SHP77 treated with DMSO at 0.1 percent for 48 hours (cell line): ENCODE data around the gene OCA2.
"Not testable (repeated sequence)": the region's sequence is repeated elsewhere in the genome, so short reads cannot be mapped to it uniquely, and the experiment has no call there.

ENCODE experiments used
- DNase-seq: peaks from one replicate; lab custom pipeline; 2025; lab: John Stamatoyannopoulos, UW

Gene OCA2

DNA sequence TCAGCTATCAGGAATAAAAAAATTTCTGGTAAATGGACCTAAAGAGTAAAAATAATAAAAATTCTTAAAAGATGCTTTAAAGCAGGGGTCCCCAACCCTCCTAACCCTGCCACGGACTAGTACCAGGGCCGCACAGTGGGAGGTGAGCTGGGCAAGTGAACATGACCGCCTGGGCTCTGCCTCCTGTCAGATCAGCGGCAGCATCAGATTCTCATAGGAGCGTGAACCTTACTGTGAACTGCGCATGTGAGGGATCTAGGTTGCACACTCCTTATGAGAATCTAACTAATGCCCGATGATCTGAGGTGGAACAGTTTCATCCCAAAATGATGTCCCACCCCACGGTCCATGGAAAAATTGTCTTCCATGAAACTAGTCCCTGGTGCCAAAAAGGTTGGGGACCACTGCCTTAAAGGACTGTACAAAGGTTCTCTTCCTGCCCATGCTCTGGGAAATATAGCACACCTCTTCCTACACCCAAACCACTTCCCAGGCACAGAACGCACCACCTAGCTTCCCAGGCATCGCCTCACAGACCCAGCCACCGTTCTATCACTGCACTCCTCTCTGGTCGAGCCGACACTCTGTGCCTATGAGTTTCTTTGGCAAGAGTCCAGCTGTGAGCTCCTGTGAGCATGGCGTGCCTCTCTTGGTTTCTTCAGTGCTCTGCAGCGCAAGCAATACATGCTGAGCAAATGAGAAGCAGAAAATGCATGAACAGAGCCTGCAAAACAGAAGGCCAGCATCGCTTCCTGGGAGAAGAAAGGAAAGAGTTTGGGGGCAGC lies 104.9 kb downstream of the OCA2 start:
- no peak for DNase-seq

DNA sequence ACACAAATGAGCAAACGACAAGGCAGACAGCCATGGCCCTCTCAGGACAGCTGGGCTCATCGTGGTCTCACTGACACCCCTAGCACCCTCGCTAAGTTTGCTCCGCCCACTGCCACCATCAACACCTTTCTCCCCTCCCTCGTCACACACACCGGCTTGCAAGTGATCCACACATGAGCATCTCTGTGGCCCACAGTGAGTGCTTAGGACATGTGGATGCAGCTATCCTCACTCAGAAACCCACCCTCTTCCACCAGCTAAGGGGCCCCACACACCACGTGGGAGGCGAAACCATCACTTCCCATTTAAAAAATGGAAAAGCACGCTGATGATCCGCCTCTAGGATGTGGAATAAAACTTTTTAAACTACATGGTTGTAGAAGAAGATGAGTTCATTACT lies 105.6 kb downstream of the OCA2 start:
- DNase-seq, result no peak

- DNase-seq, result no peak
Observed at GRCh38 chr15:27990521-27991515, 108.3 kb downstream of the OCA2 start.

- no peak for DNase-seq
Observed at GRCh38 chr15:27989838-27990237, 109.3 kb downstream of the OCA2 start.

GRCh38 chr15:27989427-27989826 lies 109.7 kb downstream of the OCA2 start:
- DNase-seq, result no peak

DNA sequence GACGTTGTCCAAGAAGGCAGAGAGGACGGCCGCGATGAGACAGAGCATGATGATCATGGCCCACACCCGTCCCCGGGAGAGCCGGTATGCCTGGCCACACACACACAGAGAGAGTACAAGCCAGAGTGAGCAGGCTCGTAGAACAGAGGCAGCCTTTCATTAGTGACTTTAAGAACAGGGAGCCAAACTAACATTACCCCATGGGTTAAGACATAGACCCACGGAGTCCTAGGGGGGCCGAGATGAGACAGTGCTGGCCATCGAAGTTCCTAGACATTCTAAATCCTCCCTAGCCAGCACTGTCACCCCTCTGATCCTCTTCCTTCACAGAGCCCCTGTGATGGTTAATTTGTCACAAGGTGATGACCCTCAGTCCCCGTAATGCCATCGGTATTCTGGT lies 114.0 kb downstream of the OCA2 start:
- DNase-seq, result no peak

DNA sequence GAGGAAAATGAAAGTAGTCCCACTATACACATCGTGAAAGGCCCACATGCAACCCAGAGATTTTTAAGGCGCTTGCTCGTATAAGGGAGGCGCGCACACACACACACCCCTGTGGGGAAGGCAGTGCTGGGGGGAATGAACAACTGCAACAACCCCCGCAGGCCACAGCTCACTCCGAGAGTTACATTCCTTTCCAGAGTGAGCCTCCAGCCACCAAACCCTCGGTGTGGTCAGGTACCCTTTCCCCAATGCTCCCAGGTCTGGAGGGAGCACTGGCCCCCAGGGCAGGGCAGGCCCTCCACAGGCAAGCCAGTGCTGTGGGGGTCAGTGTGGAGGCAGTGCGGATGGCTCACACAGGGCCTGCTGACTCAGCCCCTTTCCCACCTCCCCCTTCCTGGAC lies 115.6 kb downstream of the OCA2 start:
- DNase-seq, result no peak

- DNase-seq, result no peak
Observed at GRCh38 chr15:27977696-27978095, 121.4 kb downstream of the OCA2 start.

- no peak for DNase-seq
Observed at GRCh38 chr15:27973886-27974285, 125.2 kb downstream of the OCA2 start.

GRCh38 chr15:27970661-27971392 lies 128.3 kb downstream of the OCA2 start:
- DNase-seq, result no peak

- DNase-seq, result no peak
Observed at GRCh38 chr15:27967541-27967940, 131.6 kb downstream of the OCA2 start.

DNA sequence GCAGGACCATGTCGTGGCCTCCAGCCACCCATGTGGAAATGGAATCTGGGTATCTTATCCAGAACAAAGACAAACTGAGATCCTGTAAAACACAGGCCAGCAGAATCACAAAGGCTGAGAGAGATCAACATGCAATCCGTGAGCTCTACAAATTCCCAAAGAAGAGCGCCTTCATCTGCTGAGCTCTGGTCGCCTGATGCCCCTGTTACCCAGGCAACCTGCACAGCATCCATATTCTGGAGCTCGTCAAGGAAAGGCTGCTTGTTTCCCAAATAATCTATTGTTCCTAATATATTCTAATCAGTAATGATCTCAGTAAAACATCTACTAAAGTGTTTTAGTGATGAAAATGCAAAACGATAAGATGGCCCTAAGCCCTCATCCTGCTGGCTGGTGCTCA lies 133.6 kb downstream of the OCA2 start:
- DNase-seq, result no peak

DNA sequence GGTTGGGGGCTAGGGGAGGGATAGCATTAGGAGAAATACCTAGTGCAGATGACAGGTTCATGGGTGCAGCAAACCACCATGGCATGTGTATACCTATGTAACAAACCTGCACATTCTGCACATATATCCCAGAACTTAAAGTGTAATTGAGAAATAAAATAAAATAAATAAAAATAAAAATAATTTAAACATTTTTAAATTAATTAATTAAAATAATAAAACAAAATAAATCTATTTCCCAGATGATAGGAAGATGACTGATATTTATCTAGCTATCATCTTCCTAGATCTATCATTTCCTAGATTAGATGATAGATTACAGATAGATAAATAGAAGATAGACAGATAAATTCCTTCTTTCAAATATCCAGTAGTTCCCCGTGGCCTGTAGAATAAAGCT lies 137.3 kb downstream of the OCA2 start:
- DNase-seq, result no peak

DNA sequence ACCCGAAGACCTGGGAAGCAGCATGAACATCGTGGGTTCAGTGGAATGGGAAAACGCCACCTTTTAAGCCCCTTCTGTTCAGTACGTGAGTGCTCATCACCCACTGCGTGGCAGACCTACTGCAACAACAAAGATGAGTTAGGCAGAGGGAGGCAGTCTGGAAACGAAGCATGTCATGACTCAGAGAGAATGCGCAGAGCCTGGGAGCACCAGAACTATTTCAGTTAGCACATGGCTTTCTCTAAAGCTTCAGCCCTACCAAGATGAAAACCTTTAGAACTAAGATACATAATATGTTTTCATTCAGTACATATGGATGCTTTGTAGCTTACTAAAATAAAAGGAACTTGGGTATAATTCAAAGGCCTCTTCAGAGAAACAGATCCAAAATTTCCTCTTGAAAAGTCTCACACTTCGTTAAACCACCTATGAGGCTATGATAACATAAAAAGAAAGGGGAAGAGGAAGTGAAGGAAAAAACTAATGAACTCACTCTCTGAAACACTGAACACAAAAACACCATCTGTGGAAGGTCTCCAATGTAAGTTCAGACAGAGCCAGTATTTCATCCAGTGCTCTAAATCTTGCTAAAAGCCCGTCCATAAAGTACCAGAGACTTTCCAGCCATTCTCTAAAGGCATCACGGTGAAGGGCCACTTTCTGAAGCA lies 140.1 kb downstream of the OCA2 start:
- no peak for DNase-seq

DNA sequence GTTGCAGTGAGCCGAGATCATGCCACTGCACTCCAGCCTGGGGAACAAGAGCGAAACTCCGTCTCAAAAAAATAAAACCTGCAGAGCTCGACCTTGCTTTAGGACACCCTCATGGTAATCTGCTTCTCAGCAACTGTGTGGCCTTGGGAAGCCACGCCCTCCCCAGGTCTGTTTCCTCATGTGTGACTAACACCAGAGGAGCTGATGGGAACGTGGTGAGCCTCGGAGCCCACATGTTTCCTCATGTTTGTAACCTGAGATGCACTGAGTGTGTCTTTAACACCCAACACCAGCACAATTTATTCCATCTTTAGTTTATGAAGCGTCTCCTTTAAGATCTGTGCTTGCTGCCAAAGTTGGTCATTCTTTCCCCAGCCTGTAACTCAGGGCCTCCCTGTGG lies 142.8 kb downstream of the OCA2 start:
- no peak for DNase-seq

- DNase-seq, result no peak
Observed at GRCh38 chr15:27955087-27955486, 144.0 kb downstream of the OCA2 start.

- not testable (repeated sequence) for DNase-seq
Observed at GRCh38 chr15:27952593-27952992, 146.5 kb downstream of the OCA2 start.

GRCh38 chr15:27951191-27951890 lies 147.8 kb downstream of the OCA2 start:
- no peak for DNase-seq

DNA sequence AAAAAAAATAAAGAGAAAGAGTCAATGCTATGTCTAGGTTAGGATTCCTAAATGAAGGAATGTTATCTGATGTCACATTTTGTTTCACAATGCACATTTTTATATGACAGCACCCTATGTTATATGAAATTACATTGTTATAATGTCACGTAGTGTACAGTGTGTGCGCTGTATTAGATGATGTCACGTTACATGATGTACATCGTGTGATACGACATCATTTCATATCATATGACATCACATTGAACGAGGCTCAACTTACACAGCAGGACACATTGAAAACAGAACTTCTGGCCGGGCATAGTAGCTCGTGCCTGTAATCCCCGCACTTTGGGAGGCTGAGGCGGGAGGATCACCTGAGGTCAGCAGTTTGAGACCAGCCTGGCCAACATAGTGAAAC lies 150.0 kb downstream of the OCA2 start:
- no peak for DNase-seq

DNA sequence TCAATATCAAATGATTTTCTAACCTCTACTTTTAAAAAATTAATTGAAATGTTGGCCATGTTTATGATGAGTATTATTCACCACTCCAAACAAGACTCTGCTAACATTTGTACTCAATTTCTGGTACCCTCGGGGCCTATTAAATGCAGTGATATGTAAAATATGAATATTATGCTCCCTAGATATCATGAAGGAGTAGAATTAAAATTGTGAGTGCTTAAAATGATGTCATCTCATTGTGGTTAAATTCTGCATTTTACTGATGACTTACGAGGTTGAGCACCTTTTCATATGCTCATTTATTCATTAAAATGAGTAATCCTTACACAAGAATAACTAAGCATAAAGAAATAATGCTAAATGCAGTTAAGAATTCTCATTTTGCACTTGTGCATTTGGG lies 159.9 kb downstream of the OCA2 start:
- DNase-seq, result no peak

DNA sequence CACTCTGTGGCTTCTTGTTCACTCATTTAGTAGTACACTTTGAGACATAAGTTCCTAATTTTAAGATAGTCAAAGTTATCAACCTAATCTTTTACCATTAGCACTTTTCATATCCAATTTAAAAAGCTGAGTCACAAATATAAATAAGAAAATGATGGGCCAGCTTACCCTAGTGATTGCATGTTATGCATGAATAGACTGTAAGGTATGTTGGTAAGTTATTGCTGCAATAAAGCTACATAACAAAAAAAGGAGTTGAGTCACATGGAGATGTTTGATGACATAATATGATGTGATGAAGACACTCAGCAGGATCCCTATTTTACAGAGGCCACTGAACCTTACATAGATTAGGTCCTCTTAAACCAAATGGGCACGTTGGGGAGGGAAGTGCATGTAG lies 161.3 kb downstream of the OCA2 start:
- DNase-seq, result no peak
